Hepatocyte (in vitro differentiated cells): ENCODE data around the gene GTPBP2. TPM values are rescaled to one million over a fixed set of nuclear protein-coding genes. Genes with fewer than 3 reads are reported as not detected.

ENCODE experiments used
- DNase-seq: peaks from one replicate; pipeline ENCODE4 v3.0.0-alpha.2; 2016; ENCODE audit warnings: low spot score
- H2AFZ ChIP-seq: fragments of 200-600 bp; sonication (generic); 2 replicates; pipeline ENCODE4 v1.6.0; 2016; ENCODE audit warnings: antibody characterized with exemption, mild to moderate bottlenecking
- H3K27ac ChIP-seq: fragments of 200-600 bp; sonication (generic); 2 replicates; pipeline ENCODE4 v1.5.1; 2016; ENCODE audit warnings: mild to moderate bottlenecking
- H3K27me3 ChIP-seq: fragments of 200-600 bp; sonication (generic); 2 replicates; pipeline ENCODE4 v1.6.1; 2016
- H3K36me3 ChIP-seq: fragments of 200-600 bp; sonication (generic); replicated peaks from 2 replicates; pipeline ENCODE4 v1.5.1; 2016; ENCODE audit warnings: low read depth; ENCODE audit not compliant: insufficient read depth
- H3K4me1 ChIP-seq: fragments of 200-600 bp; sonication (generic); 2 replicates; pipeline ENCODE4 v1.5.1; 2016; ENCODE audit warnings: mild to moderate bottlenecking, moderate library complexity; ENCODE audit not compliant: insufficient read depth
- H3K4me2 ChIP-seq: fragments of 200-600 bp; sonication (generic); 2 replicates; pipeline ENCODE4 v1.6.0; 2016
- H3K4me3 ChIP-seq: fragments of 200-600 bp; sonication (generic); 2 replicates; pipeline ENCODE4 v1.5.1; 2016; ENCODE audit warnings: mild to moderate bottlenecking
- H3K79me2 ChIP-seq: fragments of 200-600 bp; sonication (generic); 2 replicates; pipeline ENCODE4 v1.6.0; 2017; ENCODE audit warnings: mild to moderate bottlenecking
- H3K9me2 ChIP-seq: fragments of 200-600 bp; sonication (generic); replicated peaks from 2 replicates; pipeline ENCODE4 v1.6.0; 2017; ENCODE audit warnings: mild to moderate bottlenecking; ENCODE audit not compliant: insufficient read depth
- H3K9me3 ChIP-seq: fragments of 200-600 bp; sonication (generic); 2 replicates; pipeline ENCODE4 v1.5.1; 2016; ENCODE audit warnings: low read depth, mild to moderate bottlenecking
- H4K20me1 ChIP-seq: fragments of 200-600 bp; sonication (generic); 2 replicates; pipeline ENCODE4 v1.6.0; 2016; ENCODE audit warnings: mild to moderate bottlenecking; ENCODE audit not compliant: insufficient read depth, poor library complexity, severe bottlenecking
- EZH2 ChIP-seq: fragments of 200-600 bp; sonication (generic); IDR thresholded peaks from 2 replicates; pipeline ENCODE4 v1.6.1; 2016; ENCODE audit warnings: antibody characterized with exemption, mild to moderate bottlenecking, borderline replicate concordance
- EZH2phosphoT487 ChIP-seq: fragments of 200-600 bp; sonication (generic); IDR thresholded peaks from one replicate; pipeline ENCODE4 v1.6.1; 2018; ENCODE audit warnings: antibody characterized with exemption, mild to moderate bottlenecking, low read depth, moderate library complexity; ENCODE audit not compliant: unreplicated experiment, severe bottlenecking
- WGBS: methylation state at CpG from one replicate; pipeline ENCODE4 v1.1.6; 2016; ENCODE audit warnings: low lambda C conversion rate; ENCODE audit errors: missing lambda C conversion rate; 5-methylcytosine and 5-hydroxymethylcytosine counted together
- polyA plus RNA-seq: library from polyadenylated mRNA; unstranded; fragments of >200 nt; fragmentation: Nextera tagmentation; extraction: Ambion mirVana; gene quantifications from 2 replicates; pipeline ENCODE4 v1.2.1, GENCODE V29; 2016
- total RNA-seq: library from RNA; depleted of rRNA; stranded (reverse); fragments of >200 nt; gene quantifications from 2 replicates; pipeline ENCODE4 v1.2.3, GENCODE V29; 2014
- TF ChIP-seq, protein P1 (sequence below): fragments of 200-600 bp; sonication (generic); IDR thresholded peaks from 2 replicates; pipeline ENCODE4 v1.5.1; 2016; ENCODE audit warnings: antibody characterized with exemption, mild to moderate bottlenecking; ENCODE audit not compliant: poor library complexity

The GTPBP2 gene
- total and polyA plus RNA-seq, 2 experiments from 2014 or later: 21.9 to 59.5 TPM

DNA sequence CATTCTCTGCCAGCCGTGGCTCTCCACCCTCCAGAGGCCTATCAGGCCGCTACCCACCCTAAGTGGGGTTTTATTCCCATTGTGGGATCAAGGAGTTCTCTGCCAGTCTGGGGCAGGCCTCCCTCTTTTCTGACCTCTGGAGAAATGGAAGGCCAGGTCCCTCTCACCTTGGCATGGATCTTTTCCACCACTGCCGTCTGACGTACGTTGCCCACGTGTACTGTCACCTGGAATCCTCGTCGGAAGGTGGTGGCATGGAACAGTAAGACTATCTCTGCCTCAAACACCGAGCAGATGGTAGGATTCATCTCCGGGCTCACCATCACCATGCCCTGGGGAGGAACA is 7.3 kb downstream of the GTPBP2 start:
- 97% methylated on average over 10 of the region's 10 CpGs for WGBS
- Histone ChIP-seq H3K27ac (no peak overlapping the region), H3K79me2 (peaks cover 10% of the 10 kb centered on the region), H3K9me3 (no peaks in the 10 kb centered on the region), H3K4me1 (peaks cover 2% of the 10 kb centered on the region), H3K4me2 (no peak overlapping the region), H2AFZ (no peak overlapping the region), H3K36me3 (no peaks in the 10 kb centered on the region), H3K9me2 (no peaks in the 10 kb centered on the region), H3K27me3 (no peaks in the 10 kb centered on the region), H3K4me3 (no peak overlapping the region), H4K20me1 (no peaks in the 10 kb centered on the region)
- TF ChIP-seq EZH2 (no peak), EZH2phosphoT487 (no peak)
- TF ChIP-seq, protein P1, sequence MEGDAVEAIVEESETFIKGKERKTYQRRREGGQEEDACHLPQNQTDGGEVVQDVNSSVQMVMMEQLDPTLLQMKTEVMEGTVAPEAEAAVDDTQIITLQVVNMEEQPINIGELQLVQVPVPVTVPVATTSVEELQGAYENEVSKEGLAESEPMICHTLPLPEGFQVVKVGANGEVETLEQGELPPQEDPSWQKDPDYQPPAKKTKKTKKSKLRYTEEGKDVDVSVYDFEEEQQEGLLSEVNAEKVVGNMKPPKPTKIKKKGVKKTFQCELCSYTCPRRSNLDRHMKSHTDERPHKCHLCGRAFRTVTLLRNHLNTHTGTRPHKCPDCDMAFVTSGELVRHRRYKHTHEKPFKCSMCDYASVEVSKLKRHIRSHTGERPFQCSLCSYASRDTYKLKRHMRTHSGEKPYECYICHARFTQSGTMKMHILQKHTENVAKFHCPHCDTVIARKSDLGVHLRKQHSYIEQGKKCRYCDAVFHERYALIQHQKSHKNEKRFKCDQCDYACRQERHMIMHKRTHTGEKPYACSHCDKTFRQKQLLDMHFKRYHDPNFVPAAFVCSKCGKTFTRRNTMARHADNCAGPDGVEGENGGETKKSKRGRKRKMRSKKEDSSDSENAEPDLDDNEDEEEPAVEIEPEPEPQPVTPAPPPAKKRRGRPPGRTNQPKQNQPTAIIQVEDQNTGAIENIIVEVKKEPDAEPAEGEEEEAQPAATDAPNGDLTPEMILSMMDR: no peak
- no peak for DNase-seq

DNA sequence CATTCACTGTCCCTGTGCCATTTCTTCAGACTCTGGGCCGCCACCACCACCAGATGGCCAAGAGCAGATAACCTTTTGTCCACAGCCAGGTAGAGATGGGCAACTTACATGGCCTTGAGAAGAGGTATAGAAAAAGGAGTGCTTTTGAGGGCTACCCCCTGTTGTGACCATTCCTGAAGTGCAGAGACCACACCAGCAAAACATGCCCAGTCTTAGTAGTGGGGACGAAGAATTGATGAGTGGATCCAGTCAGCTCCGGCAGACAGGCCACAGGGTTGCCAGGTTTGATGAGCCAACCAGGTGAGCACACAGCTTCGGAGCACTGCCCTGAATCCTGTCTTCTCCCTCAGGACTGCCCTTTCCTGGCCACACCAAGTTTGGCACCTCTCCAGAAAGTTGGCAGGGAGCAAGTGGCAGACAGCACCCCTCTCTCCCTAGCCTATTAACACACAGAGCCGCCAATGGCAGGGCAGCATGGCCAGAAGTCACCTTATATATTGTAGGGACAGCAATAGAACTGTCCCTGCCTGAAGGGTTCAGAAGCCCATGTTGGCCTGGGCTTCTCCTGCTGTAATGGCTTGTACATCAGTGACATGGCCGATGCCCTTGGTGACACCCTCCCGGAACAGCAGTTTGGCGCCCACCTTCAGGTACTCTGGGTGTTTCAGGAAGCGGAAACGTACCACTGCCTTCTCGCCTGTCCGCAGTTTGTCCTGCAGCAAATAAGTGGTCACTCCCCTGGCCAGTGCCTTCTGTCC is 7.8 kb downstream of the GTPBP2 start:
- H3K27me3 ChIP-seq: no peaks in the 10 kb centered on the region
- no peak for DNase-seq
- H3K4me2 ChIP-seq: no peak overlapping the region
- H3K79me2 ChIP-seq: peaks cover 5% of the 10 kb centered on the region
- no peaks in the 10 kb centered on the region for H4K20me1 ChIP-seq
- no peaks in the 10 kb centered on the region for H3K9me3 ChIP-seq
- WGBS: 96% methylated on average over 12 of the region's 12 CpGs
- TF ChIP-seq EZH2phosphoT487 (no peak), EZH2 (no peak)
- TF ChIP-seq, protein P1: no peak
- H3K4me1 ChIP-seq: no peaks in the 10 kb centered on the region
- H3K36me3 ChIP-seq: no peaks in the 10 kb centered on the region
- no peak overlapping the region for H2AFZ ChIP-seq
- H3K4me3 ChIP-seq: no peak overlapping the region
- H3K9me2 ChIP-seq: no peaks in the 10 kb centered on the region
- no peak overlapping the region for H3K27ac ChIP-seq

DNA sequence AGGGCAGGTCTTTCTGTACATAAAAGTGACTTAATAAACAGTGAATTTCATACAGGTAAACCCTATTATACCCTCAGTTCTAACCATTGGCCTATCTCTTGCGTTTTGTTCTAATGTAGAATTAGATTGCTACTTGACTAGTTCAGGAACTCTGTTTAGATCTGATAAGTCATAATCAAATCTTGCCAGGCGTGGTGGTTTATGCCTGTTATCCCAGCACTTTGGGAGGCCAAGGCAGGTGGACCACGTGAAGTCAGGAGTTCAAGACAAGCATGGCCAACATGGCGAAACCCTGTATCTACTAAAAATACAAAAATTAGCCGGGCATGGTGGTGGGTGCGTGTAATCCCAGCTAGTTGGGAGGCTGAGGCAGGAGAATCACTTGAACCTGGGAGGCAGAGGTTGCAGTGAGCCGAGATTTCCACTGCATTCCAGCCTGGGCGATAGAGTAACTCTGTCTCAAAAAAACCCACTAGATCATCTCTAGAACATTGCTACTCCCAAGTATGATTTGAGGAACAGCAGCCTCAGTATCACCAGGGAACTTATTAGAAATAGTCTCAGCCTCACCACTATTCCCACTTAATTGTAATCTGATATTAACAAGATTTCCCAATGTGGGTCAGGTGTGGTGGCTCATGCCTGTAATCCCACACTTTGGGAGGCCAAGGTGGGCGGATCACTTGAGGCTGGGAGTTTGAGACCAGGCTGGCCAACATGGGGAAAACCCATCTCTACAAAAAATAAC is 12.2 kb downstream of the GTPBP2 start:
- TF ChIP-seq, protein P1: no peak
- TF ChIP-seq EZH2phosphoT487 (no peak), EZH2 (no peak)
- no peak for DNase-seq
- no peak overlapping the region for H2AFZ ChIP-seq
- no peaks in the 10 kb centered on the region for H3K79me2 ChIP-seq
- H3K27me3 ChIP-seq: no peaks in the 10 kb centered on the region
- no peak overlapping the region for H3K4me2 ChIP-seq
- H3K27ac ChIP-seq: no peak overlapping the region
- no peaks in the 10 kb centered on the region for H4K20me1 ChIP-seq
- H3K9me2 ChIP-seq: no peaks in the 10 kb centered on the region
- WGBS: 96% methylated on average over 9 of the region's 9 CpGs
- H3K4me3 ChIP-seq: no peak overlapping the region
- no peaks in the 10 kb centered on the region for H3K9me3 ChIP-seq
- H3K36me3 ChIP-seq: no peaks in the 10 kb centered on the region
- H3K4me1 ChIP-seq: no peaks in the 10 kb centered on the region
